NCI-H1694 (cell line): ENCODE results near the gene KLHL6.
A peak's percentile ranks its signal among the peaks of the same experiment; 100 is the strongest.
"Not testable (repeated sequence)": the region's sequence is repeated elsewhere in the genome, so short reads cannot be mapped to it uniquely, and the experiment has no call there.

Experiments
- DNase-seq: peaks from one replicate; lab custom pipeline; 2025; lab: John Stamatoyannopoulos, UW

The KLHL6 gene

DNA sequence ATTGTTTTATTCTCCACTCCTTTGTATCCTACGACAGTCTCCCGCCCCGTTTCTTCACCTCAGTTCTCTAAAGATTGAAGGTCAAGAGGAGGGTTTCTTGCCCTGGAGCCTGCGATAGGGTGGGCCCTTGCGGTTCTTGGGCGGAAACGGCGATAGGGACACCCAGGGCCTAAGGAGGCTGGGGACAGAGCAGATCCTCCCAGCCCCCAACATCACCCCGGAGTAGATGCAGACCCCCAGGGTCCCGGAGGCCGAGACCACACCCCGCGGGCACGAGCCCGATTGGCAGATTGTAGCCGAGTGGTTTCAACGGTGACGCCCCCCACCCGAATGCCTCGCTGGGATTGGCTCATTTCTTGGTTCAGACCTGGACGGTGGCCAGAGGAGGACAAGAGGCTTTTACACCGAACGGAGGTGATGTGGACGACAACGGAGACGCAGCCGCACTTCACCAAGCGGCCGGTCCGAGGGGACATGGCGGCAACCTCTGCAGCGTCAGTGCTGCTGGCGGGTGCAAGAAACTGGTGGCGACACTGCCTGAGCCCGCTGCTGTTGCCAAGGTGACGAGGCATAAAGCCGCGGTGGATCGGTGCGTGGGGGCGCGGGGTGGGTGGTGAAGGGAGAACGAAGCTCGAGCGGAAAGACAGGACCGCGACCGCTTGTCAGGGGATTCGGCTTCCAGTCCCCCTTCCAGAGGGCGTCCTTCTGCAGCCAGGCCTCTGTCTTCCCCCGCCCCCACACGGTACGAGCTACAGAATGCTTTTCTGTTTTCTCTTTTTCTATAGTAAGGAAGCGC, 108.1 kb downstream of the KLHL6 start:
- DNase-seq: peak; percentile 76

DNA sequence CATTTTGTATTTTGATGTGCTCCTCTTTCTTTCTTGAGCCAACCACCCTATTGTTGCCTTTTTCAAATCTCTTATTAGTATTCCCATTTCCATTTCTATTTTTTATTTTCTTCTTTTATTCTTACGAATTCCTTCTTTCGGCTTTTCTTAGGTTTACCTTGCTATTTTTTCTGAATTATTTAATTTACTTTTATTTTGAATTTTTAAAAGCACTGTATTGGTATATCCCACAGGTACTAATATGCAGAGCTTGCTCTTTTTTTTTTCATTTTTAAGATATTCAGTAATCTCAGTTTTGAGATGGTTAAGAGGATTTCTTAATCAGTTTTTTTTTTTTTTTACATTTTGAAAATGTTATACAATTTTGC, 108.7 kb downstream of the KLHL6 start:
- DNase-seq: no peak

DNA sequence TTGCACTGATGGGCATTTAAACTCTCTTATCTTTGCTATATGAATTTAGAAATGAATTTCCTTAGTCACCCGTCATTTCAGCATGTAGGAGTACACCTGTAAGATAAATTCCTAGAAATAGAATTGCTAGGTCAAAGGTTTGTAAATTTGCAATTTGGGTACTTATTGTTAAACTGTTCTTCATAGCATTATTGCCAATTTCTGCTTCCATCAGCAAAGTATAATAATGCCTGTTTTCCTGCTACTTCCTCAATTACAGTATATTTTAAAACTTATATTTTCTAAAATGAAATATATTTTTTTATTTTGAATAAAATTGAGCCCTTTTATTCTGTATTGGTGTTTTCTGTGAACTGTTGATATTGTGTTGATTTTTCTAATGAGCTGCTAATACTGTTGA, 110.8 kb downstream of the KLHL6 start:
- DNase-seq: no peak

DNA sequence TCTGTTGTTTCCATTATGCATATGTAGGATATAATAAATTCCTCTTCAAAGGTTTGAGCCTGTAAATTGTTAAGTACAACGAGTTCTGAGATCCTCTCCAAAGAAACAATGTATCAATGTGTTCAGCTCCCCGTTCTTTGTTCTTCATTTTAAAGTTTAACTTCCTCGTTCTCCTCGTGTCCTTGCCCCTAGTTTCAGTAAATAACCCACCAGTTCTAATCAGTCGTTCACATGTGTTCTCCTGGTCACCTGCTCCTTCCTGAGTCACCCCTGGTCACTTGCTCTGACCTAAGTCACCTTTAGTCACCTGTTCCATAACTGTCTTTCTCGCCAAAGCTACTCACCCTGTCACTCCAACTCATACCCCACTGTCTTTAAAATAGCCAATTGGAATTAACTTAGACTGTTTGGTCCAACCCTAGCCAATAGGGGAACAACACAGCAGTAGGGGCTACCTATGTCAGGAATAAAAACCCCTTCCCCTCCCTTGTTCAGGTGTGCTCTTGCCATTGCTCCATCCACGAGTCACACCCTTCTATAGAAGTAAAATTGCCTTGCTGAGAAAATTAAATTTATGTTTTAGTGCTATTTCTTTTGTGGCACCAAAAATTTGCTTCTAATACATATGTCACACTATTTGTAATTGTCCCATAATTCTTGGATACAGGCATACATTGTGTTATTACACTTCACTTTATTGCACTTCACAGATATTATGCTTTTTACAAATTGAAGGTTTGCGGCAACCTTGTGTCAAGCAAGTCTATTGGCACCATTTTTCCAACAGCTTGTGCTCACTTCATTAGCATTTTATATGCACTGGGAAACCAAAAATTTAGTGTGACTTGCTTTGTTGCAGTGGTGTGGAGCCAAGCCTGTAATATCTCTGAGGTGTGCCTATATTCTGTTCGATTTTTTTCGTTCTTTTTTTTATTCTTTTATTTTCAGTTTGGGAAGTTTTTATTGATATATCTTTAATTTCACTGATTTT, 111.8 kb downstream of the KLHL6 start:
- DNase-seq: no peak

DNA sequence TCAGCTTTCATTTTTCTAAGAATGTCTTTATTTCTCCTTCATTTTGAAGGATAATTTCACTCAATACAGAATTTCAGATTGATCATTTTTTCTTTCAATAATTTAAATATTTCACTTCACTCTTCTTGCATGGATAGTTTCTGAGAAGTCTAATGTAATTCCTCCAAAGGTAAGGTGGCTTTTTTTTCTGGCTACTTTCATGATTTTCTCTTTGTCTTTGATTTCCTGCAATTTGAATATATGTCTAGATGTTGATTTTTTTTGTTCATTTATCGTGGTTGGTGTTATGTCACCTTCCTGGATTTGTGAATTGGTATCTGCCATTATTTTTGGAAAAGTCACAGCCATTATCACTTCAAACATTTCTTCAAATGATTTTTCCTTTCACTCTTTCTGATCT, 112.5 kb downstream of the KLHL6 start:
- no peak for DNase-seq

DNA sequence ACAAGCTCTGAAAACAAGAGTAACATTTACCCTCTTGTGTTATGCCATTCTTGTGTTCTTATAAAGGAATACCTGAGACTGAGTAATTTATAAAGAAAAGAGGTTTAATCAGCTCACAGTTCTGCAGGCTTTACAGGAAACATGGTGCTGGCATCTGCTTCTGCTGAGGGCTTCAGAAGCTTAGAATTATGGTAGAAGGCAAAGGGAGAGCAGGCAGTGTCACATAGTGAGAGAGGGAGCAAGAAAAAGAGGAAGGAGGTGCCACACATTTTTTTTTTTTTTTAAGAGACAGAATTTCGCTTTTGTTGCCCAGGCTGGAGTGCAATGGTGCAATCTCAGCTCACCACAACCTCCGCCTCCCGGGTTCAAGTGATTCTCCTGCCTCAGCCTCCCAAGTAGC, 115.0 kb downstream of the KLHL6 start:
- DNase-seq: not testable (repeated sequence)

DNA sequence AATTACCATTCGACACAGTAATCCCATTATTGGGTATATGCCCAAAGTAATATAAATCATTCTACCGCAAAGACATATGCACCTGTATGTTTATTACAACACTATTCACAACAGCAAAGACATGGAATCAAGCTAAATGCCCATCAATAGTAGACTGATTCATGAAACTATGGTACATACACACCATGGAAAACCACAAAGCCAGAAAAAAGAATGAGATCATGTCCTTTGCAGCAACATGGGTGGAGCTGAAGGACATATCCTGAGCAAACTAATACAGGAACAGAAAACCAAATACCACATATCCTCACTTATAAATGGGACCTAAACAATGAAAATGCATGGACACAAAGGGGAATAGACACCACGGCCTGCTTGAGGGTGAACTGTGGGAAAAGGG, 116.0 kb downstream of the KLHL6 start:
- no peak for DNase-seq

DNA sequence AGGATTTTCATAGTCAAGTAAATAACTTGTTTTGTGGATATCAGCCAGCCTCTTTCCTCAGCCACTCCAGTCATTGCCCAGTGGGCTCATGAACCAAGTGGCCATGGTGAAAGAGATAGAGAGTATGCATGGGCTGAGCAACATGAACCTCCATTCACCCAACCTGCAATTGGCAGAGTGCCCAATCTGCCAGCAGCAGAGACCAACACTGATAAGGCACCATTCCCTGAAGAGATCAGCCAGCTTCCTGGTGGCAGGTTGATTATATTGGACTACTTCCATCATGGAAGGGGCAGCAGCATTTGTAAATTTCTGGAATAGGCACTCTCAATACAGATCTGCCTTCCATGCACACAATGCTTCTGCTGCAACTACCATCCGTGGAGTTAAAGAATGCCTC, 116.8 kb downstream of the KLHL6 start:
- DNase-seq: no peak

DNA sequence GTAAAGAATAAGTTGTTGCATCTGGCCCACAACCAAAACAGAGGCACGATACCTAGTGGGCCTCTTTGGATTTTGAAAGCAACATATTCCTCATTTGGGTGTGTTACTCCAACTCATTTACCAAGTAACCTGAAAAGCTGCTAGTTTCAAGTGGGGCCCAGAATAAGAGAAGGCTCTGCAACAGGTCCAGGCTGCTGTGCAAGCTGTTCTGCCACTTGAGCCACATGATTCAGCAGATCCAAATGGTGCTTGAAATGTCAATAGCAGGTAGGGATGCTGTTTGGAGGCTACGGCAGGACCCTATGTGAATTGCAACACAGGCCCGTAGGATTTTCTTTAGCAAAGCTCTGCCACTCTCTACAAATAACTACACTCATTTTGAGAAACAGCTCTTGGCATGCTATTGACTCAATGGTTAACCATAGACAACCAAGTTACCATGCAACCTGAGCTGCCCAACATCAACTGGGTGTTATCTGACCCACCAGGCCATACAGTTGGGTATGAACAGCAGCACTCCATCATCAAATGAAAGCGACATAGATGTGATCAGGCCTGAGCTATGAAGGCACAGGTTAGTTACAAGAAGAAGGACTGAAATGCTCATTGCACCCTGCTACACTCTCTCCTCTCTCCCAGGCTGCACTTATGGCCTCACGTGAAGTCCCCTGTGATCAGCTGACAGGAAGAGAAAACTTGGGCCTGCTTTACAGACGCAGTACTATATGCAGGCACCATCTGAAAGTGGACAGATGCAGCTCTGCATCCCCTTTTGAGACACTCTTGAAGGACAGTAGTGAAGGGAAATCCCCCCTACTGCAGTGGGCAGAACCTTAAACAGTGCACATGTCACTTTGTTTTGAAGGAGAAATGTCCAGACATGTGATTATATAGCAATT, 117.6 kb downstream of the KLHL6 start:
- no peak for DNase-seq
